ENCODE data around the gene C1orf122.

- TF ChIP-seq CTCF (IDR thresholded peaks at IDR 0.05; ENCODE audit: low read length) (no peak), EZH2 (optimal IDR thresholded peaks at IDR 0.05; ENCODE audit: low read depth, low read length) (no peak), EZH2phosphoT487 (IDR thresholded peaks at IDR 0.05; ENCODE audit: low read length) (no peak)
Observed at GRCh38 chr1:37824001-37824400, 16.4 kb downstream of the C1orf122 start.
